GM12891 (cell line): ENCODE results near the gene GSC2.

Experiments used
- DNase-seq: peaks from one replicate; pipeline ENCODE4 v3.0.0; 2011; ENCODE audit warnings: low spot score; ENCODE audit not compliant: insufficient read length
- FAIRE-seq: peaks from 2 replicates; lab custom pipeline; 2011; peaks lifted over from hg19 to GRCh38; lab: Jason Lieb, UNC
- PAX5 ChIP-seq: IDR thresholded peaks from 2 replicates; pipeline ENCODE4 v1.6.1; 2011; ENCODE audit warnings: low read length, moderate library complexity, mild to moderate bottlenecking; ENCODE audit not compliant: insufficient read depth, severe bottlenecking
- POLR2A ChIP-seq: IDR thresholded peaks from 2 replicates; pipeline ENCODE4 v1.6.1; 2011; ENCODE audit warnings: low read depth, low read length, control low read depth
- POLR2AphosphoS5 ChIP-seq: IDR thresholded peaks from 2 replicates; pipeline ENCODE4 v1.6.1; 2011; ENCODE audit warnings: low read depth, low read length, control low read depth
- POU2F2 ChIP-seq: IDR thresholded peaks from 2 replicates; pipeline ENCODE4 v1.6.1; 2011; ENCODE audit warnings: low read depth, mild to moderate bottlenecking, control low read depth, low read length, moderate library complexity
- SPI1 ChIP-seq: IDR thresholded peaks from 2 replicates; pipeline ENCODE4 v1.6.1; 2011; ENCODE audit warnings: low read depth, low read length, control low read depth
- TAF1 ChIP-seq: IDR thresholded peaks from 2 replicates; pipeline ENCODE4 v1.6.1; 2011; ENCODE audit warnings: low read depth, low read length, control low read depth

GSC2 gene

GRCh38 chr22:19184276-19184997 is 34.3 kb upstream of the GSC2 start:
- DNase-seq (no peak), FAIRE-seq (no peak)
- TF ChIP-seq POLR2A = no peak
- no peak for TF ChIP-seq PAX5
- TF ChIP-seq SPI1 = no peak
- TF ChIP-seq TAF1 = no peak
- TF ChIP-seq POU2F2 = no peak
- no peak for TF ChIP-seq POLR2AphosphoS5

- TF ChIP-seq POU2F2 = no peak
- no peak for TF ChIP-seq POLR2A
- TF ChIP-seq SPI1 = no peak
- TF ChIP-seq TAF1 = no peak
- TF ChIP-seq POLR2AphosphoS5 = no peak
- TF ChIP-seq PAX5 = no peak
- DNase-seq = no peak
- FAIRE-seq = no peak
These were observed 33.1 kb upstream of the GSC2 start for GRCh38 chr22:19183216-19183615.

GRCh38 chr22:19182472-19183157 is 32.5 kb upstream of the GSC2 start:
- peak; percentile 77 for FAIRE-seq
- TF ChIP-seq TAF1 (no peak), SPI1 (peak; percentile 12; the same call in 1 of the 2 replicates), POLR2AphosphoS5 (no peak), PAX5 (no peak), POU2F2 (no peak), POLR2A (no peak)
- DNase-seq = no peak

- TF ChIP-seq TAF1 (no peak), POLR2AphosphoS5 (no peak), POLR2A (no peak)
- no peak for FAIRE-seq
- DNase-seq = no peak
These were observed 31.8 kb upstream of the GSC2 start for GRCh38 chr22:19181786-19182471.

GRCh38 chr22:19180740-19181410 is 30.8 kb upstream of the GSC2 start:
- no peak for TF ChIP-seq SPI1
- TF ChIP-seq POU2F2 = no peak
- TF ChIP-seq POLR2A = no peak
- TF ChIP-seq PAX5 = no peak
- TF ChIP-seq TAF1 = no peak
- no peak for TF ChIP-seq POLR2AphosphoS5
- DNase-seq (no peak), FAIRE-seq (no peak)

- TF ChIP-seq TAF1 (no peak), POU2F2 (no peak), POLR2A (no peak), PAX5 (no peak), POLR2AphosphoS5 (no peak), SPI1 (no peak)
- no peak for FAIRE-seq
- DNase-seq = no peak
These were observed 30.1 kb upstream of the GSC2 start for GRCh38 chr22:19180234-19180633.

GRCh38 chr22:19179497-19180048 is 29.5 kb upstream of the GSC2 start:
- FAIRE-seq (peak; percentile 86), DNase-seq (peak; percentile 79)
- no peak for TF ChIP-seq TAF1
- no peak for TF ChIP-seq POLR2AphosphoS5
- no peak for TF ChIP-seq POU2F2
- TF ChIP-seq PAX5 = no peak
- no peak for TF ChIP-seq POLR2A
- TF ChIP-seq SPI1 = no peak

GRCh38 chr22:19178657-19179496 is 28.8 kb upstream of the GSC2 start, which contains the start of gene SLC25A1:
Gene SLC25A1, minus strand, starts transcription at chr22:19178736. Its CDS starts 63 bp downstream, at chr22:19178673.
- TF ChIP-seq POLR2AphosphoS5 (no peak), POLR2A (no peak), SPI1 (no peak), PAX5 (no peak), TAF1 (no peak), POU2F2 (no peak)
- DNase-seq = peak; percentile 95
- peak; percentile 95 for FAIRE-seq

- TF ChIP-seq POU2F2 (no peak), POLR2A (no peak), SPI1 (no peak), TAF1 (no peak)
- FAIRE-seq (peak; percentile 31), DNase-seq (peak; percentile 59)
These were observed 28.1 kb upstream of the GSC2 start for GRCh38 chr22:19178065-19178656.
